PFSK-1 (cell line): ENCODE data around the gene RASGRF2.

Experiments
- FOXP2 ChIP-seq: optimal IDR thresholded peaks from 2 replicates; pipeline ENCODE3; 2011; ENCODE audit warnings: borderline replicate concordance, control low read depth, inconsistent platforms; ENCODE audit not compliant: insufficient read depth; ENCODE audit errors: extremely low read length, extremely low read depth
- POLR2AphosphoS5 ChIP-seq: IDR thresholded peaks from 2 replicates; pipeline ENCODE4 v1.6.1; 2012; ENCODE audit warnings: low read depth, mild to moderate bottlenecking, control low read depth, low read length, moderate library complexity
- REST ChIP-seq, 2 experiments: IDR thresholded peaks; 2 replicates each; pipeline versions ENCODE4 v1.6.1 to v1.8.0; 2011 to 2012; ENCODE audit warnings: low read depth in 2 of 2, low read length in 2 of 2, control low read depth in 1 of 2, inconsistent platforms in 1 of 2, mild to moderate bottlenecking in 1 of 2, moderate library complexity in 1 of 2; ENCODE audit not compliant: insufficient read depth in 1 of 2
- SIN3A ChIP-seq: IDR thresholded peaks from 2 replicates; pipeline ENCODE4 v1.6.1; 2012; ENCODE audit warnings: mild to moderate bottlenecking, low read length, moderate library complexity, borderline replicate concordance; ENCODE audit not compliant: insufficient read depth
- TAF1 ChIP-seq: IDR thresholded peaks from 2 replicates; pipeline ENCODE4 v1.6.1; 2012; ENCODE audit warnings: low read length, control low read depth, borderline replicate concordance; ENCODE audit not compliant: insufficient read depth

RASGRF2 gene

GRCh38 chr5:81246697-81247096 is 286.5 kb downstream of the RASGRF2 start:
- TF ChIP-seq REST (IDR thresholded peaks at IDR 0.05; ENCODE audit: insufficient read depth in 1 of 2, low read depth in 2 of 2, low read length in 2 of 2) (no peak), POLR2AphosphoS5 (no peak), FOXP2 (no peak), SIN3A (no peak), TAF1 (no peak)

- no peak for TF ChIP-seq TAF1
Measured at GRCh38 chr5:81247441-81247972, 287.3 kb downstream of the RASGRF2 start.

- TF ChIP-seq REST (IDR thresholded peaks at IDR 0.05; ENCODE audit: insufficient read depth in 1 of 2, low read depth in 2 of 2, low read length in 2 of 2), result no peak
- no peak for TF ChIP-seq TAF1
- no peak for TF ChIP-seq FOXP2
- no peak for TF ChIP-seq POLR2AphosphoS5
- TF ChIP-seq SIN3A, result no peak
Measured at GRCh38 chr5:81249240-81249639, 289.1 kb downstream of the RASGRF2 start.

- TF ChIP-seq POLR2AphosphoS5 (no peak), FOXP2 (no peak), REST (IDR thresholded peaks at IDR 0.05; ENCODE audit: insufficient read depth in 1 of 2, low read depth in 2 of 2, low read length in 2 of 2) (no peak), SIN3A (no peak), TAF1 (no peak)
Measured at GRCh38 chr5:81250004-81250403, 289.8 kb downstream of the RASGRF2 start.

GRCh38 chr5:81251922-81252321 is 291.8 kb downstream of the RASGRF2 start:
- TF ChIP-seq POLR2AphosphoS5 (no peak), SIN3A (no peak), FOXP2 (no peak)

- no peak for TF ChIP-seq REST (IDR thresholded peaks at IDR 0.05; ENCODE audit: insufficient read depth in 1 of 2, low read depth in 2 of 2, low read length in 2 of 2)
- TF ChIP-seq FOXP2, result no peak
- TF ChIP-seq TAF1, result no peak
- TF ChIP-seq POLR2AphosphoS5, result no peak
- no peak for TF ChIP-seq SIN3A
Measured at GRCh38 chr5:81252904-81253303, 292.7 kb downstream of the RASGRF2 start.
